ENCODE measurements around the gene HEXD.

HEXD gene

GRCh38 chr17:82384730-82385481 is 33.2 kb upstream of the HEXD start:
- Histone ChIP-seq H3K9me3 (ENCODE audit: insufficient read depth, low read length) (no peaks in the 10 kb centered on the region), H3K9ac (ENCODE audit: insufficient read length, low read depth) (no peak overlapping the region), H3K27me3 (ENCODE audit: insufficient read depth, insufficient read length) (no peaks in the 10 kb centered on the region), H3K4me3 (ENCODE audit: insufficient read length, low read depth) (no peak overlapping the region), H3K36me3 (ENCODE audit: insufficient read depth, insufficient read length, low read length) (no peaks in the 10 kb centered on the region), H3K4me1 (ENCODE audit: insufficient read depth, insufficient read length) (peaks cover 28% of the 10 kb centered on the region)
- TF ChIP-seq SUZ12 (IDR thresholded peaks at IDR 0.05; ENCODE audit: extremely low read depth, insufficient read depth, insufficient read length) (no peak), ZNF274 (IDR thresholded peaks at IDR 0.05; ENCODE audit: low read depth, low read length) (no peak), YY1 (IDR thresholded peaks at IDR 0.05; ENCODE audit: insufficient read depth, insufficient read length) (no peak)
- no peak for DNase-seq (ENCODE audit: low read depth, low spot score)

- Histone ChIP-seq H3K9me3 (ENCODE audit: insufficient read depth, low read length) (no peaks in the 10 kb centered on the region), H3K36me3 (ENCODE audit: insufficient read depth, insufficient read length, low read length) (peaks cover 2% of the 10 kb centered on the region), H3K9ac (ENCODE audit: insufficient read length, low read depth) (peak overlapping the region; percentile 56), H3K4me3 (ENCODE audit: insufficient read length, low read depth) (no peak overlapping the region), H3K4me1 (ENCODE audit: insufficient read depth, insufficient read length) (peaks cover 25% of the 10 kb centered on the region), H3K27me3 (ENCODE audit: insufficient read depth, insufficient read length) (no peaks in the 10 kb centered on the region)
- no peak for DNase-seq (ENCODE audit: low read depth, low spot score)
- TF ChIP-seq SUZ12 (IDR thresholded peaks at IDR 0.05; ENCODE audit: extremely low read depth, insufficient read depth, insufficient read length) (no peak), YY1 (IDR thresholded peaks at IDR 0.05; ENCODE audit: insufficient read depth, insufficient read length) (no peak), ZNF274 (IDR thresholded peaks at IDR 0.05; ENCODE audit: low read depth, low read length) (no peak)
Observed at GRCh38 chr17:82385559-82386254, 32.4 kb upstream of the HEXD start.

GRCh38 chr17:82386255-82386831 is 31.8 kb upstream of the HEXD start:
- peaks cover 2% of the 10 kb centered on the region for H3K36me3 ChIP-seq (ENCODE audit: insufficient read depth, insufficient read length, low read length)
- H3K27me3 ChIP-seq (ENCODE audit: insufficient read depth, insufficient read length), result no peaks in the 10 kb centered on the region
- H3K9me3 ChIP-seq (ENCODE audit: insufficient read depth, low read length), result no peaks in the 10 kb centered on the region
- H3K9ac ChIP-seq (ENCODE audit: insufficient read length, low read depth), result peak overlapping the region; percentile 53
- DNase-seq (ENCODE audit: low read depth, low spot score), result no peak
- H3K4me3 ChIP-seq (ENCODE audit: insufficient read length, low read depth), result no peak overlapping the region
- TF ChIP-seq SUZ12 (IDR thresholded peaks at IDR 0.05; ENCODE audit: extremely low read depth, insufficient read depth, insufficient read length) (no peak), YY1 (IDR thresholded peaks at IDR 0.05; ENCODE audit: insufficient read depth, insufficient read length) (no peak), ZNF274 (IDR thresholded peaks at IDR 0.05; ENCODE audit: low read depth, low read length) (no peak)
- peaks cover 25% of the 10 kb centered on the region for H3K4me1 ChIP-seq (ENCODE audit: insufficient read depth, insufficient read length)

GRCh38 chr17:82386881-82387704 is 31.1 kb upstream of the HEXD start:
- Histone ChIP-seq H3K27me3 (ENCODE audit: insufficient read depth, insufficient read length) (no peaks in the 10 kb centered on the region), H3K36me3 (ENCODE audit: insufficient read depth, insufficient read length, low read length) (peaks cover 10% of the 10 kb centered on the region), H3K9ac (ENCODE audit: insufficient read length, low read depth) (peak overlapping the region; percentile 53), H3K4me1 (ENCODE audit: insufficient read depth, insufficient read length) (peaks cover 25% of the 10 kb centered on the region), H3K9me3 (ENCODE audit: insufficient read depth, low read length) (no peaks in the 10 kb centered on the region), H3K4me3 (ENCODE audit: insufficient read length, low read depth) (no peak overlapping the region)
- TF ChIP-seq SUZ12 (IDR thresholded peaks at IDR 0.05; ENCODE audit: extremely low read depth, insufficient read depth, insufficient read length) (no peak), ZNF274 (IDR thresholded peaks at IDR 0.05; ENCODE audit: low read depth, low read length) (no peak), YY1 (IDR thresholded peaks at IDR 0.05; ENCODE audit: insufficient read depth, insufficient read length) (no peak)
- no peak for DNase-seq (ENCODE audit: low read depth, low spot score)

- DNase-seq (ENCODE audit: low read depth, low spot score), result no peak
- peaks cover 25% of the 10 kb centered on the region for H3K4me1 ChIP-seq (ENCODE audit: insufficient read depth, insufficient read length)
- no peak overlapping the region for H3K9ac ChIP-seq (ENCODE audit: insufficient read length, low read depth)
- H3K36me3 ChIP-seq (ENCODE audit: insufficient read depth, insufficient read length, low read length), result peaks cover 16% of the 10 kb centered on the region
- no peaks in the 10 kb centered on the region for H3K27me3 ChIP-seq (ENCODE audit: insufficient read depth, insufficient read length)
- no peak overlapping the region for H3K4me3 ChIP-seq (ENCODE audit: insufficient read length, low read depth)
- H3K9me3 ChIP-seq (ENCODE audit: insufficient read depth, low read length), result no peaks in the 10 kb centered on the region
- TF ChIP-seq SUZ12 (IDR thresholded peaks at IDR 0.05; ENCODE audit: extremely low read depth, insufficient read depth, insufficient read length) (no peak), YY1 (IDR thresholded peaks at IDR 0.05; ENCODE audit: insufficient read depth, insufficient read length) (no peak), ZNF274 (IDR thresholded peaks at IDR 0.05; ENCODE audit: low read depth, low read length) (no peak)
Observed at GRCh38 chr17:82387705-82388106, 30.4 kb upstream of the HEXD start.

- TF ChIP-seq SUZ12 (IDR thresholded peaks at IDR 0.05; ENCODE audit: extremely low read depth, insufficient read depth, insufficient read length) (no peak), YY1 (IDR thresholded peaks at IDR 0.05; ENCODE audit: insufficient read depth, insufficient read length) (no peak), ZNF274 (IDR thresholded peaks at IDR 0.05; ENCODE audit: low read depth, low read length) (no peak)
- no peak for DNase-seq (ENCODE audit: low read depth, low spot score)
- Histone ChIP-seq H3K9me3 (ENCODE audit: insufficient read depth, low read length) (no peaks in the 10 kb centered on the region), H3K4me3 (ENCODE audit: insufficient read length, low read depth) (no peak overlapping the region), H3K9ac (ENCODE audit: insufficient read length, low read depth) (no peak overlapping the region), H3K27me3 (ENCODE audit: insufficient read depth, insufficient read length) (no peaks in the 10 kb centered on the region), H3K36me3 (ENCODE audit: insufficient read depth, insufficient read length, low read length) (peaks cover 23% of the 10 kb centered on the region), H3K4me1 (ENCODE audit: insufficient read depth, insufficient read length) (peaks cover 25% of the 10 kb centered on the region)
Observed at GRCh38 chr17:82388223-82388921, 29.8 kb upstream of the HEXD start.

All from NT2/D1 (cell line).